ENCODE data around the gene POLD4.

GRCh38 chr11:67303132-67303834, 50.1 kb downstream of the POLD4 start, which contains the start of gene SSH3:
- TF ChIP-seq, protein P1, sequence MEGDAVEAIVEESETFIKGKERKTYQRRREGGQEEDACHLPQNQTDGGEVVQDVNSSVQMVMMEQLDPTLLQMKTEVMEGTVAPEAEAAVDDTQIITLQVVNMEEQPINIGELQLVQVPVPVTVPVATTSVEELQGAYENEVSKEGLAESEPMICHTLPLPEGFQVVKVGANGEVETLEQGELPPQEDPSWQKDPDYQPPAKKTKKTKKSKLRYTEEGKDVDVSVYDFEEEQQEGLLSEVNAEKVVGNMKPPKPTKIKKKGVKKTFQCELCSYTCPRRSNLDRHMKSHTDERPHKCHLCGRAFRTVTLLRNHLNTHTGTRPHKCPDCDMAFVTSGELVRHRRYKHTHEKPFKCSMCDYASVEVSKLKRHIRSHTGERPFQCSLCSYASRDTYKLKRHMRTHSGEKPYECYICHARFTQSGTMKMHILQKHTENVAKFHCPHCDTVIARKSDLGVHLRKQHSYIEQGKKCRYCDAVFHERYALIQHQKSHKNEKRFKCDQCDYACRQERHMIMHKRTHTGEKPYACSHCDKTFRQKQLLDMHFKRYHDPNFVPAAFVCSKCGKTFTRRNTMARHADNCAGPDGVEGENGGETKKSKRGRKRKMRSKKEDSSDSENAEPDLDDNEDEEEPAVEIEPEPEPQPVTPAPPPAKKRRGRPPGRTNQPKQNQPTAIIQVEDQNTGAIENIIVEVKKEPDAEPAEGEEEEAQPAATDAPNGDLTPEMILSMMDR (IDR thresholded peaks at IDR 0.05) = no peak
- no peak for TF ChIP-seq EP300 (IDR thresholded peaks at IDR 0.05)
